H1 (cell line): Measurements from ENCODE around the gene MRM2. TPM values are rescaled to one million over a fixed set of nuclear protein-coding genes. Genes with fewer than 3 reads are reported as not detected.

Experiments
- CTCF ChIA-PET: fragments of 300-600 bp; sonication (Branson Sonifier 250); formaldehyde crosslinking; loops from one replicate; lab custom pipeline; 2021; ENCODE audit not compliant: partially characterized antibody; lab: Charles Lee
- POLR2A ChIA-PET: fragments of 300-600 bp; sonication (Branson Sonifier 250); formaldehyde crosslinking; loops from one replicate; lab custom pipeline; 2021; ENCODE audit warnings: inconsistent platforms; ENCODE audit not compliant: partially characterized antibody; lab: Charles Lee
- DNase-seq, 2 experiments: peaks; one replicate each; pipeline versions ENCODE4 v3.0.0 to v3.0.0-alpha.2; 2010 to 2022; ENCODE audit warnings: low spot score in 2 of 2, low read depth in 1 of 2, mixed read lengths in 1 of 2
- FAIRE-seq: peaks from 2 replicates; lab custom pipeline; 2011; peaks lifted over from hg19 to GRCh38; lab: Jason Lieb, UNC
- H2AFZ ChIP-seq: 2 replicates; pipeline ENCODE4 v1.8.1; 2012; ENCODE audit warnings: low read length, inconsistent platforms
- H2AK5ac ChIP-seq: 2 replicates; pipeline ENCODE4 v1.6.1; 2013; ENCODE audit warnings: low read depth, low read length
- H2BK120ac ChIP-seq: replicated peaks from 2 replicates; pipeline ENCODE3; 2013; ENCODE audit warnings: low read depth, low read length, inconsistent platforms
- H2BK12ac ChIP-seq: 2 replicates; pipeline ENCODE4 v1.6.1; 2013; ENCODE audit warnings: low read depth, low read length
- H2BK15ac ChIP-seq: 2 replicates; pipeline ENCODE4 v1.6.1; 2013; ENCODE audit warnings: low read length
- H2BK20ac ChIP-seq: 2 replicates; pipeline ENCODE4 v1.6.1; 2013; ENCODE audit warnings: low read length
- H2BK5ac ChIP-seq: 2 replicates; pipeline ENCODE4 v1.6.1; 2013; ENCODE audit warnings: low read depth, low read length
- H3K14ac ChIP-seq: 2 replicates; pipeline ENCODE4 v1.6.1; 2013; ENCODE audit warnings: inconsistent platforms; ENCODE audit not compliant: insufficient read length
- H3K18ac ChIP-seq: 2 replicates; pipeline ENCODE4 v1.6.1; 2013; ENCODE audit warnings: low read length; ENCODE audit errors: extremely low read depth
- H3K23ac ChIP-seq: 2 replicates; pipeline ENCODE4 v1.6.1; 2013; ENCODE audit warnings: inconsistent platforms; ENCODE audit not compliant: insufficient read length
- H3K23me2 ChIP-seq: 2 replicates; pipeline ENCODE4 v1.6.1; 2013; ENCODE audit warnings: low read depth, low read length
- H3K27ac ChIP-seq: 2 replicates; pipeline ENCODE4 v1.6.1; 2011; ENCODE audit warnings: low read depth, low read length, inconsistent platforms
- H3K27me3 ChIP-seq, 4 experiments: replicated peaks in 1 of 4; 1 replicate in 1 of 4; 2 replicates in 3 of 4; pipeline versions ENCODE4 v1.6.1 to v1.8.1; 2011 to 2013; ENCODE audit warnings: low read length in 3 of 4, mild to moderate bottlenecking in 3 of 4, inconsistent platforms in 2 of 4, mixed read lengths in 2 of 4, moderate library complexity in 1 of 4; ENCODE audit not compliant: control insufficient read depth in 3 of 4, insufficient read depth in 3 of 4; ENCODE audit errors: extremely low read depth in 1 of 4
- H3K36me3 ChIP-seq, 4 experiments: 2 replicates each; pipeline versions ENCODE4 v1.6.1 to v1.8.1; 2011 to 2013; ENCODE audit warnings: mild to moderate bottlenecking in 4 of 4, low read length in 3 of 4, moderate library complexity in 2 of 4, control low read depth in 1 of 4, inconsistent platforms in 1 of 4; ENCODE audit not compliant: insufficient read depth in 4 of 4, control insufficient read depth in 2 of 4
- H3K4ac ChIP-seq: replicated peaks from 2 replicates; pipeline ENCODE3; 2013; ENCODE audit warnings: low read length, low read depth, mixed read lengths, inconsistent platforms; ENCODE audit not compliant: insufficient read length
- H3K4me1 ChIP-seq, 4 experiments: replicated peaks in 1 of 4; 1 replicate in 1 of 4; 2 replicates in 3 of 4; pipeline versions ENCODE4 v1.6.1 to v1.8.1; 2011 to 2013; ENCODE audit warnings: low read length in 3 of 4, inconsistent platforms in 2 of 4, mixed read lengths in 1 of 4; ENCODE audit not compliant: insufficient read depth in 4 of 4, control insufficient read depth in 3 of 4
- H3K4me2 ChIP-seq, 2 experiments: 2 replicates each; pipeline versions ENCODE4 v1.6.1 to v1.8.1; 2011 to 2013; ENCODE audit warnings: low read depth in 2 of 2, low read length in 2 of 2, control low read depth in 1 of 2, inconsistent platforms in 1 of 2, mild to moderate bottlenecking in 1 of 2; ENCODE audit not compliant: insufficient read depth in 1 of 2
- H3K4me3 ChIP-seq, 4 experiments: fragments of 200-600, 300-600 bp in 1 of 4; sonication (generic), shearing (Covaris generic), sonication (Bioruptor Twin) in 1 of 4; 2 replicates each; pipeline versions ENCODE4 v1.5.1 to v1.8.1; 2011 to 2016; ENCODE audit warnings: low read length in 4 of 4, low read depth in 3 of 4, control low read depth in 2 of 4, inconsistent platforms in 2 of 4, mild to moderate bottlenecking in 2 of 4, mixed read lengths in 1 of 4, moderate library complexity in 1 of 4; ENCODE audit not compliant: insufficient read depth in 2 of 4; ENCODE audit errors: extremely low read depth in 1 of 4
- H3K56ac ChIP-seq: replicated peaks from 2 replicates; pipeline ENCODE3; 2013; ENCODE audit warnings: low read depth, mild to moderate bottlenecking, mixed read lengths, low read length, inconsistent platforms; ENCODE audit not compliant: insufficient read length
- H3K79me1 ChIP-seq: 2 replicates; pipeline ENCODE4 v1.6.1; 2013; ENCODE audit warnings: low read depth, low read length, control low read depth
- H3K79me2 ChIP-seq, 2 experiments: 2 replicates each; pipeline versions ENCODE4 v1.6.1 to v1.8.1; 2012 to 2013; ENCODE audit warnings: low read length in 2 of 2, mild to moderate bottlenecking in 2 of 2, inconsistent platforms in 1 of 2; ENCODE audit not compliant: insufficient read depth in 2 of 2, control insufficient read depth in 1 of 2
- H3K9ac ChIP-seq, 4 experiments: replicated peaks in 1 of 4; 1 replicate in 1 of 4; 2 replicates in 3 of 4; pipeline versions ENCODE4 v1.6.1 to v1.8.1; 2011 to 2013; ENCODE audit warnings: low read depth in 3 of 4, low read length in 3 of 4, control low read depth in 2 of 4, mild to moderate bottlenecking in 2 of 4, moderate library complexity in 2 of 4, inconsistent platforms in 1 of 4; ENCODE audit errors: extremely low read depth in 1 of 4
- H3K9me3 ChIP-seq, 2 experiments: 2 replicates each; pipeline versions ENCODE4 v1.6.1 to v1.8.1; 2012 to 2013; ENCODE audit warnings: mild to moderate bottlenecking in 2 of 2, moderate library complexity in 2 of 2, control low read depth in 1 of 2, inconsistent platforms in 1 of 2, low read depth in 1 of 2, low read length in 1 of 2, mixed read lengths in 1 of 2; ENCODE audit not compliant: insufficient read depth in 2 of 2
- H4K20me1 ChIP-seq, 2 experiments: replicated peaks in 1 of 2; 2 replicates each; pipeline versions ENCODE3 to v1.8.1; 2011 to 2013; ENCODE audit warnings: inconsistent platforms in 2 of 2, low read length in 2 of 2, mild to moderate bottlenecking in 1 of 2; ENCODE audit not compliant: insufficient read depth in 2 of 2, control insufficient read depth in 1 of 2
- H4K5ac ChIP-seq: 2 replicates; pipeline ENCODE4 v1.6.1; 2013; ENCODE audit warnings: low read length, low read depth, mixed read lengths, inconsistent platforms; ENCODE audit not compliant: insufficient read length
- H4K8ac ChIP-seq: 2 replicates; pipeline ENCODE4 v1.8.0; 2013; ENCODE audit warnings: mild to moderate bottlenecking, moderate library complexity, low read length, inconsistent platforms; ENCODE audit not compliant: insufficient read depth; ENCODE audit errors: extremely low read depth
- H4K91ac ChIP-seq: replicated peaks from 2 replicates; pipeline ENCODE3; 2013; ENCODE audit warnings: low read length, mixed read lengths, inconsistent platforms; ENCODE audit not compliant: insufficient read length
- EZH2 ChIP-seq: fragments of 200-600 bp; sonication (generic); IDR thresholded peaks from 2 replicates; pipeline ENCODE4 v1.7.1; 2012; ENCODE audit warnings: low read depth, mild to moderate bottlenecking, moderate library complexity, low read length, inconsistent platforms; ENCODE audit not compliant: severe bottlenecking
- WGBS, 2 experiments: shearing (Covaris generic) in 1 of 2; methylation state at CpG; one replicate each; pipeline versions ENCODE4 v1.1.6 to v1.1.7; 2013 to 2015; ENCODE audit warnings: low lambda C conversion rate in 2 of 2, mixed read lengths in 2 of 2, inconsistent platforms in 1 of 2, low coverage in 1 of 2, missing lambda C conversion rate in 1 of 2; ENCODE audit not compliant: insufficient replicate concordance in 2 of 2, insufficient coverage in 1 of 2, insufficient read length in 1 of 2; ENCODE audit errors: extremely low coverage in 1 of 2, missing lambda C conversion rate in 1 of 2; 5-methylcytosine and 5-hydroxymethylcytosine counted together
- polyA plus RNA-seq, 7 experiments: library from polyadenylated mRNA; depleted of rRNA in 3 of 7; stranded (reverse) in 5 of 7; unstranded in 2 of 7; fragments of >200 nt in 5 of 7; fragments of 200-250 nt in 2 of 7; gene quantifications; 1 replicate in 5 of 7; 2 replicates in 1 of 7; 4 replicates in 1 of 7; pipeline versions ENCODE4 v1.2.1 to v1.2.3, GENCODE V29; 2011 to 2013; ENCODE audit warnings: missing spikeins in 2 of 7, mixed read lengths in 2 of 7
- total RNA-seq: library from RNA; stranded (reverse); fragmentation: NEBNext Ultra II Directional; extraction: Animal tissue kit (Norgen Biotek cat#: 25700); gene quantifications from 2 replicates; pipeline ENCODE4 v1.2.1, GENCODE V29; 2021

MRM2 gene
- total and polyA plus RNA-seq, 2 of the 8 experiments (the other 6 are each of a cell fraction or from before 2014, with no cell fraction given) = 17.2 to 38.6 TPM

DNA sequence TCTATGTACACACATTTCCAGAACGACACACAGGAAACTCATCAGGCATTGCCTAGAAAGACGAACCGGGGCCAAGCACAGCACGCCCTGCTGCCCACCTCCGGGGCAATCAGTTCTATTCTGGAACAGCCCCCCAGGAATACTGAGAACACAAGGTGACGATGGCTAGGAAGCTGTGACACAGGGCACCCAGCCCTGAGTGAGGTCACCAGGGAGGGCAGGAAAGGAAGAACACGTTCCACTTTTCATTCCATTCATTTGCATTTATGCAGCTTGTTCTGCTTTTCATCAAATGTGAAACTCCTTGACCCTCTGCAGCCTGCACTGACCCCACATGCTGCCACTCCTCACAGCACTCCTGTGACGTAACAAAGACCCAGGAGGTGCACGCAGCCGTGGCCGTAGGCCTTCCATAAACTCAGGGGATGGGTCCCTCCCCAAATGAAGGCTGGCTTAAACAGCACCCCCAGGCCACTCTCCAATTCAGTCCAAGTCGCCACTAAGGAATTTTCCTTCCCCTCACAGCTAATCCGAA is 38.2 kb downstream of the MRM2 start:
- no peak for TF ChIP-seq EZH2
- H2AK5ac ChIP-seq = no peak overlapping the region
- no peak overlapping the region for H3K23ac ChIP-seq
- H3K4me3 ChIP-seq = no peak overlapping the region
- no peak overlapping the region for H4K8ac ChIP-seq
- H3K4ac ChIP-seq = no peak overlapping the region
- no peak overlapping the region for H2AFZ ChIP-seq
- H4K91ac ChIP-seq = no peak overlapping the region
- H2BK120ac ChIP-seq = no peak overlapping the region
- no peak overlapping the region for H4K5ac ChIP-seq
- H3K56ac ChIP-seq = no peak overlapping the region
- H2BK15ac ChIP-seq = no peak overlapping the region
- no peaks in the 10 kb centered on the region for H3K9me3 ChIP-seq
- POLR2A ChIA-PET = no interaction called here
- H3K79me1 ChIP-seq = peaks cover 4% of the 10 kb centered on the region
- peaks cover 4 to 26% (median 13%) of the 10 kb centered on the region in 4 experiments; a peak in 6 of 8 replicates for H3K36me3 ChIP-seq
- H2BK12ac ChIP-seq = no peak overlapping the region
- no peaks in the 10 kb centered on the region for H3K23me2 ChIP-seq
- H3K4me1 ChIP-seq = no peaks in the 10 kb centered on the region
- no peak overlapping the region for H3K27ac ChIP-seq
- H3K9ac ChIP-seq = no peak overlapping the region
- peaks cover 10 to 16% of the 10 kb centered on the region in 2 experiments for H4K20me1 ChIP-seq
- H2BK5ac ChIP-seq = no peak overlapping the region
- no peak overlapping the region for H3K18ac ChIP-seq
- H3K79me2 ChIP-seq = peaks cover 0 to 3% of the 10 kb centered on the region in 2 experiments; a peak in 1 of 4 replicates
- FAIRE-seq = no peak
- no peak for DNase-seq
- CTCF ChIA-PET = interaction anchor here (0.7 to 1.5 kb wide), 4 partner anchors 9 to 450 kb away, joined by 3 to 7 read pairs (median 4); no protein-coding TSS in a partner anchor
- H2BK20ac ChIP-seq = no peak overlapping the region
- H3K14ac ChIP-seq = no peak overlapping the region
- no peak overlapping the region for H3K4me2 ChIP-seq
- H3K27me3 ChIP-seq = no peaks in the 10 kb centered on the region
- WGBS, 2 experiments = 92% methylated on average over 13 of the region's 13 CpGs; no CpG with 5 or more reads in 1 of the 2 experiments
